Esophagus squamous epithelium (tissue), 4 donors: ENCODE measurements around the gene UFSP2.

Experiments used
- CTCF ChIP-seq, 6 experiments: fragments of 450-650 bp in 4 of 6; fragments of 200-600 bp in 2 of 6; sonication (generic) in 2 of 6; IDR thresholded peaks; one replicate each; pipeline ENCODE4 v1.5.1; 2016 to 2019; ENCODE audit warnings: antibody characterized with exemption in 6 of 6, mild to moderate bottlenecking in 4 of 6, moderate library complexity in 4 of 6
- POLR2A ChIP-seq, 4 donors: fragments of 450-650 bp; IDR thresholded peaks; one replicate each; pipeline ENCODE4 v1.6.1; 2017; ENCODE audit warnings: antibody characterized with exemption in 4 of 4, mild to moderate bottlenecking in 4 of 4, moderate library complexity in 3 of 4

GRCh38 chr4:185390941-185391340 is 34.8 kb downstream of the UFSP2 start:
- TF ChIP-seq CTCF (IDR thresholded peaks at IDR 0.05) (no peak), POLR2A (IDR thresholded peaks at IDR 0.05) (no peak)
